ENCODE results near the gene FCGR2B. TPM values are rescaled to one million over a fixed set of nuclear protein-coding genes. Genes with fewer than 3 reads are reported as not detected.

Gene FCGR2B
- total RNA-seq, 1 experiment from 2014 or later, result not detected

DNA sequence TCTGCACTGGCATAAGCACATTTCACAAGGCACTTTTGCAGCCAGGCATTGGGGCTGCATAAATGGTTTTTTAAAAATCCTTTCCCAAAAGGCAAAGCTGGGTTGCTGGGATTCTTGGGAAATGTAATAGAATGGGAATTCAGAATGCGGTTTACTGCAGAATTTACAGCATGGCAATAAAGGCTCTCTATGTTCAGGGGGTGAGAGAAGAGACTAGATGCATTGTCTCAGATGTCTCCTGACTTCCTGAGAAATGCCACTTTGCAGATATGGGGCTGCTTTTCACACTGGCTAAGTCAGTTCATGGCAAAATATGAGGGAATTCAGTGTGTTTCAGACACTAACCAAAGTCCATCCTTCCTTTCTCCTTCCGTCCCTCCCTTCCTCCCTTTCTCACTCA, 13.5 kb downstream of the FCGR2B start:
- no peak overlapping the region for H3K4me2 ChIP-seq (ENCODE audit: low read length)
- no peaks in the 10 kb centered on the region for H3K36me3 ChIP-seq (ENCODE audit: low read depth, low read length)
- no peaks in the 10 kb centered on the region for H3K27me3 ChIP-seq (ENCODE audit: low read length)
- no peak overlapping the region for H3K27ac ChIP-seq (ENCODE audit: low read length)
- ChIA-PET POLR2A (ENCODE audit: unreplicated experiment) (no interaction called here), CTCF (no interaction called here)
- no peaks in the 10 kb centered on the region for H3K9me2 ChIP-seq (replicated peaks; ENCODE audit: low read length)
- BruUV-seq (replicated peaks), result no TSS peak
- H3K79me2 ChIP-seq (ENCODE audit: low read length), result no peaks in the 10 kb centered on the region
- no peaks in the 10 kb centered on the region for H4K20me1 ChIP-seq (ENCODE audit: low read length)
- intact Hi-C loops (cut with micrococcal nuclease), result no loop called here
- H3K9ac ChIP-seq (ENCODE audit: low read length), result no peak overlapping the region
- no peaks in the 10 kb centered on the region for H3K9me3 ChIP-seq (ENCODE audit: low read length)
- TF ChIP-seq, protein P1, sequence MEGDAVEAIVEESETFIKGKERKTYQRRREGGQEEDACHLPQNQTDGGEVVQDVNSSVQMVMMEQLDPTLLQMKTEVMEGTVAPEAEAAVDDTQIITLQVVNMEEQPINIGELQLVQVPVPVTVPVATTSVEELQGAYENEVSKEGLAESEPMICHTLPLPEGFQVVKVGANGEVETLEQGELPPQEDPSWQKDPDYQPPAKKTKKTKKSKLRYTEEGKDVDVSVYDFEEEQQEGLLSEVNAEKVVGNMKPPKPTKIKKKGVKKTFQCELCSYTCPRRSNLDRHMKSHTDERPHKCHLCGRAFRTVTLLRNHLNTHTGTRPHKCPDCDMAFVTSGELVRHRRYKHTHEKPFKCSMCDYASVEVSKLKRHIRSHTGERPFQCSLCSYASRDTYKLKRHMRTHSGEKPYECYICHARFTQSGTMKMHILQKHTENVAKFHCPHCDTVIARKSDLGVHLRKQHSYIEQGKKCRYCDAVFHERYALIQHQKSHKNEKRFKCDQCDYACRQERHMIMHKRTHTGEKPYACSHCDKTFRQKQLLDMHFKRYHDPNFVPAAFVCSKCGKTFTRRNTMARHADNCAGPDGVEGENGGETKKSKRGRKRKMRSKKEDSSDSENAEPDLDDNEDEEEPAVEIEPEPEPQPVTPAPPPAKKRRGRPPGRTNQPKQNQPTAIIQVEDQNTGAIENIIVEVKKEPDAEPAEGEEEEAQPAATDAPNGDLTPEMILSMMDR (conservative IDR thresholded peaks at IDR 0.05; ENCODE audit: low read depth, low read length), result no peak
- TF ChIP-seq EZH2 (IDR thresholded peaks at IDR 0.05; ENCODE audit: low read length, unreplicated experiment), result no peak
- no peak for TF ChIP-seq EZH2phosphoT487 (IDR thresholded peaks at IDR 0.05; ENCODE audit: borderline replicate concordance, low read length)
- H3K4me1 ChIP-seq (ENCODE audit: insufficient read depth, low read length), result no peaks in the 10 kb centered on the region; the same call in 1 of the 2 replicates
- H2AFZ ChIP-seq (ENCODE audit: low read length), result no peak overlapping the region
- no peaks in the 10 kb centered on the region for H3F3A ChIP-seq (ENCODE audit: low read length, unreplicated experiment)
- no peak overlapping the region for H3K4me3 ChIP-seq (ENCODE audit: low read length)
- DNase-seq (no peak), ATAC-seq (no peak)

DNA sequence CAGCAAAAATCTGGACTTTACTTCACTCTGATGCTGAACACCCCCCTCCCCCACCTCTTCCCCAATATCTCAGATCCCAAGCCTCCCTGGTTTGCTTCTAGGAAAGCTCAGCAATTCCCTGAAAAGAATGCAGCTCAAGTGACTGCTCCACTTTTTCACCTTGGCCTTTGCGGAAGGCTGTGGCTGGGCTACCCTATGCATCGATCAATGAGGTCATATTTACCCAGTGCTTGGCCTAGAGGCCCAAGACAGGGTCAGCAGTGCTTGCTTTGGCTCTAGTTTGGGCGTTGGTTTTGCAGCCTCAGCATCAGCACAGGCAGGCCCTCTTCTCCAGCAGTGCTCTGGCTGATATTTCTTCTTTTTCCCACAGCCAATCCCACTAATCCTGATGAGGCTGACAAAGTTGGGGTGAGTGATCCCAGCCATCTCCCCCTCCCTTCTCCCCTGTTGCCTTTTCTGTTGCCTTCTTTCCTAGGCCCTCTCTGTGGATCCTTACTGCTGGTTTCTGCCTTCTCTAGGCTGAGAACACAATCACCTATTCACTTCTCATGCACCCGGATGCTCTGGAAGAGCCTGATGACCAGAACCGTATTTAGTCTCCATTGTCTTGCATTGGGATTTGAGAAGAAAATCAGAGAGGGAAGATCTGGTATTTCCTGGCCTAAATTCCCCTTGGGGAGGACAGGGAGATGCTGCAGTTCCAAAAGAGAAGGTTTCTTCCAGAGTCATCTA, 14.2 kb downstream of the FCGR2B start:
- no TSS peak for BruUV-seq (replicated peaks)
- Histone ChIP-seq H3K9ac (ENCODE audit: low read length) (no peak overlapping the region), H4K20me1 (ENCODE audit: low read length) (no peaks in the 10 kb centered on the region), H3K4me1 (ENCODE audit: insufficient read depth, low read length) (no peaks in the 10 kb centered on the region), H3K9me2 (replicated peaks; ENCODE audit: low read length) (no peaks in the 10 kb centered on the region), H3K79me2 (ENCODE audit: low read length) (no peaks in the 10 kb centered on the region), H3K9me3 (ENCODE audit: low read length) (no peaks in the 10 kb centered on the region), H3F3A (ENCODE audit: low read length, unreplicated experiment) (no peaks in the 10 kb centered on the region), H3K27ac (ENCODE audit: low read length) (no peak overlapping the region), H3K27me3 (ENCODE audit: low read length) (no peaks in the 10 kb centered on the region), H3K4me2 (ENCODE audit: low read length) (no peak overlapping the region), H3K4me3 (ENCODE audit: low read length) (no peak overlapping the region), H3K36me3 (ENCODE audit: low read depth, low read length) (no peaks in the 10 kb centered on the region), H2AFZ (ENCODE audit: low read length) (no peak overlapping the region)
- ChIA-PET POLR2A (ENCODE audit: unreplicated experiment) (no interaction called here), CTCF (no interaction called here)
- TF ChIP-seq EZH2phosphoT487 (IDR thresholded peaks at IDR 0.05; ENCODE audit: borderline replicate concordance, low read length), result no peak
- TF ChIP-seq, protein P1 (conservative IDR thresholded peaks at IDR 0.05; ENCODE audit: low read depth, low read length), result no peak
- no peak for TF ChIP-seq EZH2 (IDR thresholded peaks at IDR 0.05; ENCODE audit: low read length, unreplicated experiment)
- intact Hi-C loops (cut with micrococcal nuclease), result no loop called here
- no peak for ATAC-seq
- no peak for DNase-seq

DNA sequence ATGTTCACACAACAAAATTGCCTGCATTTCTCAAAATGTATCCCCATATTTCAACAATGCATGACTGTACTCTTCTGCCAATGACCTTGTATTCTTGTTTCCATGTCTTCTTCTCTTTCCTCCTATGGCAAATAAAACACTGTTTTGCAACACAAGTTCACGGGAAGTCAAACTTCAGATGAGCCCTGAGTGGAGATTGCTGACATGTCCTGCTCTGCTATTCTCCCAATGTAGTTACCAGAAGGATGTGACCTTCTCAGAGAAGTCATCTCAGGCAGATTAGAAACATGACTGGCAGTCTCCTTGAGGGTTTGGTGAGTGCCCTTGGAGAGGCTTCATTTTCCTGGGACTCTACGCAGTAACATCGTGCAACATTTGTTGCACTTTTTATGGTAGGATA, 15.6 kb downstream of the FCGR2B start:
- H3K9ac ChIP-seq (ENCODE audit: low read length), result no peak overlapping the region
- H4K20me1 ChIP-seq (ENCODE audit: low read length), result no peaks in the 10 kb centered on the region
- H3F3A ChIP-seq (ENCODE audit: low read length, unreplicated experiment), result no peaks in the 10 kb centered on the region
- POLR2A ChIA-PET (ENCODE audit: unreplicated experiment), result no interaction called here
- no TSS peak for BruUV-seq (replicated peaks)
- H3K9me3 ChIP-seq (ENCODE audit: low read length), result no peaks in the 10 kb centered on the region
- DNase-seq (no peak), ATAC-seq (no peak)
- no peaks in the 10 kb centered on the region for H3K36me3 ChIP-seq (ENCODE audit: low read depth, low read length)
- CTCF ChIA-PET, result no interaction called here
- no peaks in the 10 kb centered on the region for H3K9me2 ChIP-seq (replicated peaks; ENCODE audit: low read length)
- no peak overlapping the region for H3K27ac ChIP-seq (ENCODE audit: low read length)
- intact Hi-C loops (cut with micrococcal nuclease), result no loop called here
- no peak overlapping the region for H2AFZ ChIP-seq (ENCODE audit: low read length)
- no peak overlapping the region for H3K4me2 ChIP-seq (ENCODE audit: low read length)
- H3K4me3 ChIP-seq (ENCODE audit: low read length), result no peak overlapping the region
- H3K4me1 ChIP-seq (ENCODE audit: insufficient read depth, low read length), result no peaks in the 10 kb centered on the region
- H3K79me2 ChIP-seq (ENCODE audit: low read length), result no peaks in the 10 kb centered on the region
- H3K27me3 ChIP-seq (ENCODE audit: low read length), result no peaks in the 10 kb centered on the region
- TF ChIP-seq, protein P1 (conservative IDR thresholded peaks at IDR 0.05; ENCODE audit: low read depth, low read length), result no peak
- TF ChIP-seq EZH2phosphoT487 (IDR thresholded peaks at IDR 0.05; ENCODE audit: borderline replicate concordance, low read length) (no peak), EZH2 (IDR thresholded peaks at IDR 0.05; ENCODE audit: low read length, unreplicated experiment) (no peak)

All from PC-3 (cell line).